ENCODE data around the gene NCOR1.

The NCOR1 gene

DNA sequence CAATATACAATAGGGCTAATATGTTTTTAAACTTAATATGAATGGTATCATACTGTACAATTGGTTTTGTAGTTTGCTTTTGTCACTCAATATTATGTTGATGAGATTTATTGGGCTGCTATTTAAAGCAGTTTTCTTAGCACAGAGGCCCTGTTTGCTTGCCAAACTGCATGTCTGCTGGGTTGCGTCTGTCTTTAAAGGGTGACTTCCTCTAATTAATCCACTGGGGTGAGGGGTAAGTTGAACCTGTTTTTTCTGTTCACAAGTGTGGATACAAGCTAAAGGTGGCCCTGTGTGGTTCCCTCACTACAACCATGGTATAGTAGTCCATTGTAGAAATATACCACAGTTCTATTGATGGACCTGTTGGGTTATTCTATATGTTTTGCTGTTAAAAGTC, 196.0 kb downstream of the NCOR1 start:
- Mint-ChIP-seq H3K4me1 (no peaks in the 10 kb centered on the region), H3K36me3 (ENCODE audit: low read depth) (peaks cover 65% of the 10 kb centered on the region), H3K9me3 (no peaks in the 10 kb centered on the region), H3K27ac (no peak overlapping the region), H3K4me3 (no peak overlapping the region), H3K27me3 (ENCODE audit: low read depth) (no peaks in the 10 kb centered on the region)
- no peak for TF ChIP-seq CTCF (IDR thresholded peaks at IDR 0.05; ENCODE audit: unreplicated experiment in 3 of 3)

DNA sequence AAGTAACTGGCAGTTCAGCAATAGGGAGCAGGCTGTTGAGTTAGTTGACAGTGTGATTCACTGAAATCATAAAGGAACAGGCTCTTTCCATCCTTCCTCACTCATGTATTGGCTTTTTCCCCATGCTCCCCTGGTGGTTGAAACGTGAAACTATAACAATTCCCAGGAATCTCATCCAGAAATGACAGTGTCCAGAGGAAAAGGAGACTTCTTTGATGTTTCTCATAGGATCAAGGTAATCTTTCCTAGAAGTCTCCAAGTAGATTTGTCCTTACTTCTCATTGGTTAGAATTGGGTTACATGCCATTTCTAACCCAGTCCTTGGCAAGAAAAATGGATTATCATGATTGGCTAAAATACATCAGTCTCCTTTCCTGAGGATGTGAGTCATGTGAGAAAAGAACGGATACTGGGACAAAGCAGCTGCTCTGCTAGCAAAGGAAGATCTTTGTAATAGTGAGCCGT, 201.4 kb downstream of the NCOR1 start:
- TF ChIP-seq CTCF (IDR thresholded peaks at IDR 0.05; ENCODE audit: unreplicated experiment in 3 of 3) = peak; percentile 36 to 54 (median 39)
- Mint-ChIP-seq H3K27ac (no peak overlapping the region), H3K9me3 (no peaks in the 10 kb centered on the region), H3K36me3 (ENCODE audit: low read depth) (peaks cover 56% of the 10 kb centered on the region), H3K27me3 (ENCODE audit: low read depth) (no peaks in the 10 kb centered on the region), H3K4me1 (no peaks in the 10 kb centered on the region), H3K4me3 (no peak overlapping the region)

DNA sequence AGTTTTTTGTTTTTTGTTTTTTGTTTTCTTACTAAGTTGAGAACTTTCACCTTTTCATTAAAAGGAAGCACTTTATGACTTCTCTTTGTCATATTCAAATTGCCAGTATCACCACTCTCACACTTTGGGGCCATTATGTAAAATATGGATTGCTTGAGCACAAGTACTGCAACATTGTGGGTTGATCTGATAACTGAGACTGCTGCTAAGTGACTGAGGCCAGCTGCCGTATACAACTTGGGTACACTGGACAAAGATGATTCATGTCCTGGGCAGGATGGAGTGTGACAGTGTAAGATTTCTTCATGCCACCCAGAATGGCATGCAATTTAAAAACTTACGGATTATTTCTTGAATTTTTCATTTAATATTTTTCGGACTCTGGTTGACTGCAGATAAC, 207.9 kb downstream of the NCOR1 start:
- H3K4me3 Mint-ChIP-seq = no peak overlapping the region
- no peak overlapping the region for H3K27ac Mint-ChIP-seq
- peaks cover 84% of the 10 kb centered on the region for H3K36me3 Mint-ChIP-seq (ENCODE audit: low read depth)
- H3K9me3 Mint-ChIP-seq = no peaks in the 10 kb centered on the region
- no peaks in the 10 kb centered on the region for H3K4me1 Mint-ChIP-seq
- no peak for TF ChIP-seq CTCF (IDR thresholded peaks at IDR 0.05; ENCODE audit: unreplicated experiment in 3 of 3)
- H3K27me3 Mint-ChIP-seq (ENCODE audit: low read depth) = no peaks in the 10 kb centered on the region

DNA sequence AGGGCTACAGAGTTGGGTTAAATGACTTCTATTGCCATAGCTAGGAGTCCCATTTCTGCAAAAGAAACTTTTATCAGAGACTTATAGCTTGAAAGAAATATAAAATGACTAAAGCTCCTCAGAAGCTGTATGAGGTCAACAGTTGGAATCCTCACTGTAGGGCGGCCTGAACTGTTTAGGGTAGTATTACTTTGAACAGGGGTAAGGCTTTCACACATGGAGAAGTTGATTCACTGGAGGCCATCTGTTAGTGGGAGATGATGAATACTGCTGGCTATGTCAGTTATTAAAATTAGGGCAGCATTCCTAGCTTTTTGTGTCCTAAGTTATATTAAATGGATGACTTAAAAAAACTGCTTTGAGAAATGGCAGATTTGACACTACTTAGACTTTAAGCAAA, 209.7 kb downstream of the NCOR1 start:
- peaks cover 15% of the 10 kb centered on the region for H3K4me1 Mint-ChIP-seq
- no peaks in the 10 kb centered on the region for H3K27me3 Mint-ChIP-seq (ENCODE audit: low read depth)
- H3K9me3 Mint-ChIP-seq = peaks cover 4% of the 10 kb centered on the region
- no peak overlapping the region for H3K27ac Mint-ChIP-seq
- no peak for TF ChIP-seq CTCF (IDR thresholded peaks at IDR 0.05; ENCODE audit: unreplicated experiment in 3 of 3)
- H3K36me3 Mint-ChIP-seq (ENCODE audit: low read depth) = peaks cover 87% of the 10 kb centered on the region
- H3K4me3 Mint-ChIP-seq = no peak overlapping the region

DNA sequence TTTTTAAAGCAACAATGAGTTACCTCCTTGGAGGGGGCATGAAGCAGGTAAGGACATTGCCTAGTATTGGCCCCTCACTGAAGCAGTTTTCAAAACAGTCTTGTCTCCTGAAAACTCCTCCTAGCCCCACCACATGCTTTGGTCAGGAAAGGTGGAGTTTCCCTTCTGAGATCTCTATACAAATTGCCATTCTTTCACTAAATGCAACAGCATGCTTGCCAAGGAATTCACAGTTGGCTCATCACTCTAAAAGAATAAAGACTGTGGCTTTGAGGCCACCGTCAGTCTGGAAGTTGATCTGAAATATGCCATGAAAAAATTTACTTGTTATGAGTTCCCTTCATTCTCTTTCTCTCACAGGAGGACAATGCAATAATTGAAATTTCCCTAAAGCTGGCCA, 211.5 kb downstream of the NCOR1 start:
- Mint-ChIP-seq H3K27me3 (ENCODE audit: low read depth) (no peaks in the 10 kb centered on the region), H3K36me3 (ENCODE audit: low read depth) (peaks cover 81% of the 10 kb centered on the region), H3K9me3 (peaks cover 4% of the 10 kb centered on the region), H3K4me3 (no peak overlapping the region), H3K4me1 (peaks cover 18% of the 10 kb centered on the region), H3K27ac (no peak overlapping the region)
- TF ChIP-seq CTCF (IDR thresholded peaks at IDR 0.05; ENCODE audit: unreplicated experiment in 3 of 3) = no peak

DNA sequence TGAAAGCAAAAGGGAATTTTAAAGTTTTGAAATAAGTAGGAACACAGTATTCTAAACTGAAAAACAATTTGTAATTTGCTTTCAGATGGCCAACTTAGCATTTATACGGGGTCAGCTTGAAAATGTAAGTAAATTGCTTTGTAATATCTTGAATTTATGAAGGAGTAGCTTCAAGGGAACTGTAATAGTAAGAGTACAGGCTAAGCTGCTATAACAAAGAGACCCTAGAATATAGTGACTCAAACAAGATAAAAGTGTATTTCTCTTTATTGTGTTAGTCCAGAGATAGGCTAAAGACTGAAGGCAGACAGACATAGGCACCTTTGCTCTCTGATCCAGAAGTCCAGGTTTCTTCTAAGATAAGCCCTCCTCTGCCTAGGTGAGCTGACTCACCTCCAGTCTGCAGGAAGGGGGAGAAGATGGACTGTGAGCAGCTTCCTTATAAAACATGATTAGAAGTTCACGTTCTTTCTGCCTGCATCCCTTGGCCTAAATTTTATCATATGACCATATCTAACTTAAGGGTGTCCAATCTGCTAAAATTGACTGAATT, 212.6 kb downstream of the NCOR1 start:
- Mint-ChIP-seq H3K36me3 (ENCODE audit: low read depth) (peaks cover 70% of the 10 kb centered on the region), H3K4me3 (no peak overlapping the region), H3K27me3 (ENCODE audit: low read depth) (no peaks in the 10 kb centered on the region), H3K4me1 (peaks cover 22% of the 10 kb centered on the region), H3K27ac (no peak overlapping the region), H3K9me3 (peaks cover 4% of the 10 kb centered on the region)
- TF ChIP-seq CTCF (IDR thresholded peaks at IDR 0.05; ENCODE audit: unreplicated experiment in 3 of 3) = no peak
